Measurements from ENCODE around the gene MOGAT1. TPM values are rescaled to one million over a fixed set of nuclear protein-coding genes. Genes with fewer than 3 reads are reported as not detected.
"Not testable (repeated sequence)": the region's sequence is repeated elsewhere in the genome, so short reads cannot be mapped to it uniquely, and the experiment has no call there.

Gene MOGAT1
- total RNA-seq, 1 donor from 2014 or later, result 2.2 TPM

- DNase-seq, result no peak
- Histone ChIP-seq H3K36me3 (no peaks in the 10 kb centered on the region), H3K4me1 (no peaks in the 10 kb centered on the region), H3K27me3 (no peaks in the 10 kb centered on the region), H3K4me3 (no peak overlapping the region), H3K27ac (no peak overlapping the region), H3K9me3 (no peaks in the 10 kb centered on the region)
- ATAC-seq, result no peak
- TF ChIP-seq CTCF (IDR thresholded peaks at IDR 0.05), result no peak
- intact Hi-C loops (cut with DNase I), result no loop called here
Measured at GRCh38 chr2:222688917-222689316, 17.5 kb downstream of the MOGAT1 start.

GRCh38 chr2:222689322-222689721 lies 17.9 kb downstream of the MOGAT1 start:
- Histone ChIP-seq H3K27ac (no peak overlapping the region), H3K9me3 (no peaks in the 10 kb centered on the region), H3K27me3 (no peaks in the 10 kb centered on the region), H3K4me1 (no peaks in the 10 kb centered on the region), H3K36me3 (no peaks in the 10 kb centered on the region), H3K4me3 (no peak overlapping the region)
- no peak for DNase-seq
- intact Hi-C loops (cut with DNase I), result no loop called here
- no peak for TF ChIP-seq CTCF (IDR thresholded peaks at IDR 0.05)
- no peak for ATAC-seq

- DNase-seq (peak; percentile 83), ATAC-seq (peak; percentile 99)
- Histone ChIP-seq H3K27ac (no peak overlapping the region), H3K4me1 (no peaks in the 10 kb centered on the region), H3K27me3 (no peaks in the 10 kb centered on the region), H3K36me3 (no peaks in the 10 kb centered on the region), H3K4me3 (no peak overlapping the region), H3K9me3 (no peaks in the 10 kb centered on the region)
- intact Hi-C loops (cut with DNase I), result no loop called here
- peak; percentile 99 for TF ChIP-seq CTCF (IDR thresholded peaks at IDR 0.05)
Measured at GRCh38 chr2:222690564-222691200, 19.2 kb downstream of the MOGAT1 start.

- H3K4me3 ChIP-seq; ATAC-seq; H3K36me3 ChIP-seq; intact Hi-C loops (cut with DNase I); H3K27ac ChIP-seq; H3K4me1 ChIP-seq; H3K27me3 ChIP-seq; H3K9me3 ChIP-seq; DNase-seq: not testable (repeated sequence)
Measured at GRCh38 chr2:222693413-222693812, 22.0 kb downstream of the MOGAT1 start.

- Histone ChIP-seq H3K4me1 (no peaks in the 10 kb centered on the region), H3K27me3 (no peaks in the 10 kb centered on the region), H3K27ac (no peak overlapping the region), H3K4me3 (no peak overlapping the region), H3K9me3 (no peaks in the 10 kb centered on the region), H3K36me3 (no peaks in the 10 kb centered on the region)
- no peak for TF ChIP-seq CTCF (IDR thresholded peaks at IDR 0.05)
- no peak for DNase-seq
- intact Hi-C loops (cut with DNase I), result no loop called here
- no peak for ATAC-seq
Measured at GRCh38 chr2:222693837-222694236, 22.4 kb downstream of the MOGAT1 start.

- TF ChIP-seq CTCF (IDR thresholded peaks at IDR 0.05), result no peak
- DNase-seq (no peak), ATAC-seq (no peak)
- intact Hi-C loops (cut with DNase I), result no loop called here
- Histone ChIP-seq H3K27me3 (no peaks in the 10 kb centered on the region), H3K4me1 (no peaks in the 10 kb centered on the region), H3K27ac (no peak overlapping the region), H3K4me3 (no peak overlapping the region), H3K9me3 (no peaks in the 10 kb centered on the region), H3K36me3 (no peaks in the 10 kb centered on the region)
Measured at GRCh38 chr2:222698276-222698675, 26.8 kb downstream of the MOGAT1 start.
